T-helper 2 cell treated with Interferon-gamma antibody and Interleukin-4, amounts not matched to agents 100 ng/mL and 5 ng/mL, for 36 hours (primary cell): Measurements from ENCODE around the gene PHTF1. TPM values are rescaled to one million over a fixed set of nuclear protein-coding genes. Genes with fewer than 3 reads are reported as not detected.

Experiments used
- intact Hi-C: fragments of 100-400 bp; cut with micrococcal nuclease; formaldehyde crosslinking; loops from one replicate; pipeline ENCODE4 v1.15.1; 2023
- total RNA-seq: library from RNA; stranded (reverse); gene quantifications from 2 replicates; pipeline ENCODE4 v1.2.3, GENCODE V29; 2022

Gene PHTF1
- total RNA-seq, 1 donor from 2014 or later = 24.5 TPM

- intact Hi-C loops = no loop called here
Measured at GRCh38 chr1:113780374-113781146, 21.3 kb upstream of the PHTF1 start.

- intact Hi-C loops = no loop called here
Measured at GRCh38 chr1:113779542-113779941, 20.3 kb upstream of the PHTF1 start.

- intact Hi-C loops = no loop called here
Measured at GRCh38 chr1:113777561-113777960, 18.3 kb upstream of the PHTF1 start.

GRCh38 chr1:113770031-113770430 is 10.7 kb upstream of the PHTF1 start:
- intact Hi-C loops = no loop called here

GRCh38 chr1:113769601-113769970 is 10.3 kb upstream of the PHTF1 start:
- intact Hi-C loops = no loop called here

- intact Hi-C loops = no loop called here
Measured at GRCh38 chr1:113768916-113769600, 9.8 kb upstream of the PHTF1 start.

GRCh38 chr1:113765306-113766230 is 6.3 kb upstream of the PHTF1 start:
- intact Hi-C loops = no loop called here

GRCh38 chr1:113763661-113764060 is 4.4 kb upstream of the PHTF1 start:
- intact Hi-C loops = no loop called here

GRCh38 chr1:113761937-113762336 is 2.7 kb upstream of the PHTF1 start:
- intact Hi-C loops = no loop called here

GRCh38 chr1:113760102-113761080 is 1.1 kb upstream of the PHTF1 start:
- intact Hi-C loops = no loop called here

GRCh38 chr1:113758631-113759332 is 504 bp downstream of the PHTF1 start:
- intact Hi-C loops = loop anchor here (1.0 to 10.0 kb wide), 6 partner anchors 25 to 1041 kb away; partner anchors contain the start of genes AP4B1, DCLRE1B, MAGI3 and PPM1J

- intact Hi-C loops = loop anchor here (5.0 to 10.0 kb wide), 2 partner anchors 802 to 1039 kb away; partner anchors contain the start of genes PPM1J and SLC16A1
Measured at GRCh38 chr1:113756461-113756860, 2.8 kb downstream of the PHTF1 start.

GRCh38 chr1:113753333-113753732 is 6.0 kb downstream of the PHTF1 start:
- intact Hi-C loops = loop anchor here (10.0 kb wide), 1 partner anchor 799 kb away; the partner anchor contains the start of gene SLC16A1

- intact Hi-C loops = loop anchor here (10.0 kb wide), 1 partner anchor 797 kb away; the partner anchor contains the start of gene SLC16A1
Measured at GRCh38 chr1:113751516-113751915, 7.8 kb downstream of the PHTF1 start.

- intact Hi-C loops = loop anchor here (10.0 kb wide), 1 partner anchor 796 kb away; the partner anchor contains the start of gene SLC16A1
Measured at GRCh38 chr1:113751114-113751513, 8.2 kb downstream of the PHTF1 start.

- intact Hi-C loops = no loop called here
Measured at GRCh38 chr1:113749402-113749801, 9.9 kb downstream of the PHTF1 start.

- intact Hi-C loops = no loop called here
Measured at GRCh38 chr1:113747376-113747775, 11.9 kb downstream of the PHTF1 start.

- intact Hi-C loops = no loop called here
Measured at GRCh38 chr1:113745425-113745824, 13.9 kb downstream of the PHTF1 start.

GRCh38 chr1:113744114-113744513 is 15.2 kb downstream of the PHTF1 start:
- intact Hi-C loops = no loop called here
